KBM-7 (cell line): Measurements from ENCODE around the gene EMD.
A peak's percentile ranks its signal among the peaks of the same experiment; 100 is the strongest.

Experiments
- DNase-seq: peaks from one replicate; pipeline ENCODE4 v3.0.0-alpha.2; 2015
- in situ Hi-C: fragments of 300-500 bp; cut with MboI; formaldehyde crosslinking; loops from 2 replicates; pipeline ENCODE4 v1.14.3; 2020; ENCODE audit warnings: low sequenced_read_pairs, low pct_unique_long_range_greater_than_20kb, mixed read lengths

Gene EMD

DNA sequence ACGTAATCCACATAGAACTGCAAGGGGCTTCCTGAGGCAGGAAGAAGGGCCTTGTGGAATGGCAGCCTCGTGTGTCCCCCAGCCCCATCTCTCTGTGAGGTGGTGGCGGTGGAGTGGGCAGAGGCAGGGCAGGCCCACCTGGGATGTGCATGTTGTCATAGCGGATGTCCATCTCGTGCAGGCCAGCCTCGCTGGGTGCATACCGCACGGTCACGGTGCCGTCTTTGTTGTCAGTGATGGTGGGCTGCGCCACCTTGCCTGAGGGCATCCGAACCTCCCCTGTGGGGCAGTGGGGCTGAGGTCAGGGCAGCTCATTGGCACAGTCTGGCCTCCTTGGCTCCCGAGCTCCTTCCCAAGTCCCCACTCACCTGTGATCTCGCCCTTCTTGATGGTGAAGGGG, 25.1 kb upstream of the EMD start:
- in situ Hi-C loops: no loop called here
- DNase-seq: no peak

DNA sequence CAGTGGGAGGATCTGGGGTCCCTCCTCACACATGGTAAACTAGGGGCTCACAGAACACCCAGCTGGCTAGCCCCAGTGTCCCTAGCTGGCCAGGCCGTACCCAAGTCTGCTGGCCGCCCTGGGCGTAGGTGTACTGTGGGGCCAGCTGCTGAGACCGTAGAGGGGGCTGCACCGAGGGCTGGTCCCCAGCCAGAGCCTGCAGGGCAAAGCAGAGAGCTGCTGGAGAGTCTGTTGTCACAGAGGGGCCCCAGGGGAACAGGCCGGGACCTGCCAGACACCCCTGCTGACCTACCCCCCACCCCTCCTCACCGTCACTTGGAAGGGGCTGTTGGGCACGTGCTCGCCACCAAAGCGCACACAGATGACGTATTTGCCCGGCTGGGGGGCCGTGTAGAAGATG, 24.6 kb upstream of the EMD start:
- in situ Hi-C loops: no loop called here
- no peak for DNase-seq

DNA sequence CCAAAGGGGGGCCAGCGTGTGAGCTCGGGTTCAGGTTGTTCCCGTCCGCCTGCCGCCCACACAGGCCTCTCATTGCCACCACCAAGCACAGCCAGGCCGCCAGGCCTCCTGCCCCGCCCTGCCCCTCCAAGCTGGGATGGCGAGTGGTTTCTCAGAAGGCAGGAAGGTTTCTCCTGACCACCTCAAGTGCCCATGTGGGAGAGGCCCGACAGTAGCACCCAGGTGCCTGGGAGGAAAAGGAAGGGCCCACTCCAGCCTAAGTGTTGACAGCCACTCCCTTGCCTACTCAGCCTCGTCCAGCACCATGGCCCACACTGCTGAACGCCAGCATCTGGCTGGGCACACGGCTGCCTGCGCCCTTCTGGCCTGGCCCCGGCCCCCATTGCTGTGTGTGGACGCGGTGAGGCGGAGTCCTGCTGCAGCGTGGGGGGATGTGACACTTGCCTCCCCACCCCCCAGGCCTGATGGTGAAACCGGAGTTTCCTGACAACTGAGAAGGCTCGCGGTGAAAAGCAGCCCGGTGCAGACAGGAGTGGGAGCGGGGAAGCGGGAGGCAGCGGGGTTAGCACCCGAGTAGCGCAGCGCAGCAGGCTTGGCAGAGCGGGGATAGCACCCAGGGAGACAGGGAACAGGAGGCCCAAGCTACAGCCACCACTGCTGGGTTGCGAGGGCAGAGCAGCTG, 23.9 kb upstream of the EMD start:
- in situ Hi-C loops: no loop called here
- no peak for DNase-seq

DNA sequence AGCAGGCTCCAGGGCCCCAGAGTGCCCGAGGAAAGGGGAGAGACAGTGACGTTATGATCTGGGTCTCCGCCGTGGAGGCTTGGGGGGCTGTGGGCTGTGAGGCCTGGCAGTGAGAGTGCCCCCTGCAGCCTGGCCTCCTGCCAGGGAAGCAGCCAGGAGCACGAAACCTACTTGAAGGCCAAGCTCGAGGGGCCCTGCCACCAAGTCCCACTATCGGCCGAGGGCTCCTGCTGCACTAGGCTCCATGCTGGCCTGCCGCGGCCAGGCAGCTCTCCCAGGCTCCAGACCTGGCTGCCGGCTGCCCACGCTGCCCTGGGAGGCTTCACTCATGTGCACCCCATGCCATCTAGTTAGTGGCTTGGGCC, 23.3 kb upstream of the EMD start:
- in situ Hi-C loops: no loop called here
- no peak for DNase-seq

DNA sequence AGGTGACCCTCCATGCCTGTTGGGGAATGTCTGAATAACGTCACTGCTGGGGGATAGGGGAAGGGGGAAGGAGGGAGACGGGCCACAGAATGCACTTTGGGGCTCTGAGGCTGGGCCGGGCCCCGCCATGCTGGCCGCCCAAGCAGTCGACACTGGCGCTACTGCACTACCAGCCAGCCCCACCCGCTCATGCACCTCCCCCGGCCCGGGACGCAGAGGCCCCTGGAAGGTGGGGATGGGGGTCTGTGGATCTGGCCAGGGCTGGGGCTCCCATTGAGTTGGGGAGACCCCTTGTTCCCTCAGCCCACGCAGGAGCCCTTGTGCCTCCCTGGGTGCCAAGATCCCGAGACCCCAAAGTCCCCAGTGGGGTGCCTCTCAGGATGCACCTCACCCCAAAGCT, 22.5 kb upstream of the EMD start:
- in situ Hi-C loops: no loop called here
- no peak for DNase-seq

DNA sequence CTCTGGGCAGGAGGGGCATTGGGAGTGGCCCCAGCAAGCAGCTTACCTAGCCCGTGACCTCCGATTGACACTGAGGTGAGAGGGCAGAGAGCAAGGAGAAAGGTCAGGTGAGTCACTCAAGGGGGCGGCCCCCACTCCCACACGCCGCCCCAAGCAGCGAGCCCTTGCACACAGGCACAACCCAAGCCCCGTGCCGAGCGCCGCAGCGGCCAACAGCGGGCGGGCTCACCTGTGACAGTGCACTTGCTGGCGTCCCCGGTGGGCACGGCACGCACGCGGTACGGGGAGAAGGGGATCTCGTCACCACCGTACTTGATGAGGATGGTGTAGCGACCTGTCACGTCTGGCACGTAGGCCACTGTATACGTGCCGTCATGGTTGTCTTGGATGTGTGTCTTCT, 21.9 kb upstream of the EMD start:
- no peak for DNase-seq
- in situ Hi-C loops: no loop called here

DNA sequence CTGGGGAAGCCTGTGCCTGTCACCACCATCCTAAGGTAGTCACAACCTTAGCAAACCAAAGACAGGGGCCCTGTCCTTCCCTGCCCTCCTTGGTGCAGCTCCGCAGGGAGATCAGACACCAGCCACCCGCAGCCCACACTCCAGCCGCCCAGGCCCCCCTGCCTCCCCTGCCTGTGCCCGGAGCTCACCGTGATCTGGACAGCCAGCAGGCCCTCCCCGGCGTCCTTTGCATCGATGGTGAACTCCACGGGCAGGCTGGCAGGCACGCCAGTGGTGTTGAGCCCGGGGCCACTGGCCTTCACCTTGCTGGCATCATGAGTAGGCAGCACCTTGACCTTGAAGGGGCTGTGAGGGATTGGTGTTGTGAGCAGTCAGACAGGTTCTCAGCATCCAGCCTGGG, 21.1 kb upstream of the EMD start:
- in situ Hi-C loops: no loop called here
- no peak for DNase-seq

DNA sequence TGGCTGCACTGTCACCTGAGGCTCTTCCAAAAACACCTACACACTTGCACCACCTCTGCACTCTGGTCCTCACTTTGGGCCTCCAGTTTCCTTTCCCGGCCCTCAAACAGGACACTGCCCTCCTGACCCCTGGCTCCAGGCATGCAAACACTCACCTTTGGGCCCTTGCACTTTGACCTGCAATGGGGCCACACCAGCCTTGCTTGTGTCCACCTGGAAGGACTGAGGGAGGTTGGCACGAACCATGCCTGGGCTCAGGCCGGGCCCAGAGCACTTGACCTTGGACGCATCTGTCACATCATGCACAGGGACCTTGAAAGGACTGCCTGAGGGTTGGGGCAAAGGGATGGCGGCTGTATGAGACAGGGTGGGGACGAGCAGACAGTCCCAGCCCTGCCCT, 20.3 kb upstream of the EMD start:
- in situ Hi-C loops: no loop called here
- DNase-seq: no peak

DNA sequence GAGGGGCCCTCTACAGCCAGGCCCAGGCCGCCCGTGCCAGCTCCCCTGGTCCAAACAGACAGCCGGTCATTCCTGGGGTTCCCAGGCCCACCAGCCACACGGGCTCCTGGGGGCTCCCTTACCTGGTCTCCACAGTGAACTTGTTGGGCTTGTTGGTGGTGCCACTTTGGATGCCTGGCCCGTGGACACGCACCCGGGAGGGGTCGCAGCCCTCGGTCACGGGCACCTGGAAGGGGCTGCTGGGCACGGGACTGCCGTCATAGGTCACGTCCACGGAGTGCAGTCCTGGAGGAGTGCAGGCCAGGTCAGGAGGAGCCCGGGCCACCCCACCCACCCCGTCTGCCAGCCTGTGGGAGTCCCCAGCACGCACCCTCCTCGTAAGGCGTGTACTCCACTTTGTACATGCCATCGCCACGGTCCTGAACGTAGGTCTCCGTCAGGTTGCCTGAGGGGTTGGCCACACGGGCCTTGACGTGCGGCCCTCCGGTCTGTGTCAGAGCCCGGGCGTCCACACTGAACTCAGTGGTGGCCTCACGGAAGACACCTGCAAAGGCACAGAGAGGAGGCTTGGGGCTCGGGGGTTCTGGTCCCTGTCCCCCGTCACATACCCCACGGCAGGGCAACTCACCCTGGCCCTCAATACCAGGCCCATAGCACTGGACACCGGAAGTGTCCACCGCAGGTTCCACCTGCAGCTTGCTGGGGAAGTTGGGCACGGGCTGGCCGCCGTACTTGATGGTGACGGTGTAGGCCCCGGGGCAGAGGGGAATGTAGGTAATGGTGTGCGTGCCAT, 19.5 kb upstream of the EMD start:
- in situ Hi-C loops: no loop called here
- DNase-seq: no peak

DNA sequence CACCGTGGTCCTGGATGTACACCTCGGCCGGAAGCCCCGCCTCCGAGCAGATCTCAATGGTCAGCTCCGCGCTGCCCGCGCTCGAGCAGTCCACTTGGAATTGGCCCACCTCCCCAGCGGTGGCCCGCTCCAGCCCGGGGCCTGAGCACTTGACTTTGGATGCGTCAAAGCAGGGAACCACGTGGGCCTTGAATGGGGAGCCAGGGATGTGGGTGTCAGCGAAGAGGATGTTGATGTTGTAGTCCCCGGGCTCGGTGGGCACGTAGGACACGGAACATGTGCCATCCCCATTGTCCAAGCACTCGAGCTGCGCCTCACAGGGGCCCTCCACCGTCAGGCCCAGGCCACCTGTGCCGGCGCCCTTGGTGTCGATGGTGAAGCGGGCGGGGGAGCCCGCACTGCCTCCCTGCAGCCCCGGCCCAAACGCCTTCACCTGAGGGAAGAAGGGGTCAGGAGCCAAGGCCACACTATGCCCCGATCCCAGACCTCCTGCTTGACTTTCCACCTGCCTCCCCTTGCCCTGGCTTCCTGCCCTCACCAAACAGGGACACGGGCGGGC, 18.9 kb upstream of the EMD start:
- in situ Hi-C loops: no loop called here
- no peak for DNase-seq

DNA sequence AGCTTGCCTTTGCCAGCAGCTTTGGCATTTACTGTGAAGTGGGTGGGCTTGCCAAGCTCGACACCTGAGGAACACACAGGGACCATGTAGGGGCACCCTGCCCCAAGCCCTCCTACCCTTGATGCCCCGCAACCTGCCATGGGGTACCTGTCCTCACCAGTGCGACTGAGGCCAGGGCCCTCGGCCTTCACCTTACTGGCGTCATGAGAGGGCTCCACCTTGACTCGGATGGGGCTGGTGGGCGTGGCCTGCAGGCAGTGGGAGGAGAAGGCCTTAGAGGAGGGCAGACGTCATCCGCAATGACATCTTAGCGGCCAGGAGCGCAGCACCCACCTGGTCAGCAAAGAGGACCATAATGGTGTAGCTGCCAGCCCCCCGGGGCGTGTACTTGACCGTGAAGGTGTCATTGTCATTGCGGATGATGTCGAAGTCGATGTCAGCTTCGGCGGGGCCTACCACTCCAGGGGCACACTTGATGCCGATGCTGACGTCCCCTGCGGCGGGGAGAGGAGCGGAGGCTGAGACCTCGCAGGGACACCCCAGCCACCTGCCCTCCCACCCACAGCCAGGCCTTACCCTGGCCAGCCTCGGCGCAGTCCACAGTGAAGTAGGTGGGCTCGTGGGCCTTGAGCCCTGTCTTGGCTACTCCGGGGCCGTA, 16.9 kb upstream of the EMD start:
- no peak for DNase-seq
- in situ Hi-C loops: no loop called here

DNA sequence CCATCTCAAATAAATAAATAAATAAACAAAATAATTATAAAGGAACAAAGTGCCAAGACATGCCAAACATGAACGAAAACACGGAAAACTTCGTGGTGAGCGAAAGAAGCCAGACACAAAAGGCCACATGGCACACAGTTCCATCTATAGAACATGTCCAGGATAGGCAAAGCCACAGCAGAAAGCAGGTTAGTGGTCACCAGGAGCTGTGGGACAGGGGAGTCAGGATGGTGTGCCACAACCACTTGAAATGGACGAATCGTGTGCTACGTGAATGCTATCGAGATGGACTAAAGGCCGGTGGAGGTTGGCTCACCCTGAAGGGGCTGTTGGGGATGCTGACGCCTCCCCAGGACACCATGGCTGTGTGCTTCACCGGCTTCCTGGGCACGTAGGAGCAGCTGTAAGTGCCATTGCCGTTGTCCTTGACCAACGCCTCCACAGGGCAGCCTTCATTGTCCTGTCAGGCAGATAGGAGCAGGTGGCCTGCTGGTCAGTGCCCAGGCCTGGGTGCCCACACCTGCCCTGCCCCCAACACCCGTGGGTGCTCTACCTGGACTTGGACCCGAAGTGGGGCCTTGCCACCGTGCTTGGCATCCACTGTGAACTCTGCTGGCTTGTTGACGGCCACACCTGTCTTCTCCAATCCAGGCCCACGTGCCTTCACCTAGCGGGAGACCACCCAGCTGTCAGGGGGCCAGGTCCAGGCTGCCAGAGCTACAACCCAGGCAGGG, 15.2 kb upstream of the EMD start:
- in situ Hi-C loops: no loop called here
- DNase-seq: no peak

DNA sequence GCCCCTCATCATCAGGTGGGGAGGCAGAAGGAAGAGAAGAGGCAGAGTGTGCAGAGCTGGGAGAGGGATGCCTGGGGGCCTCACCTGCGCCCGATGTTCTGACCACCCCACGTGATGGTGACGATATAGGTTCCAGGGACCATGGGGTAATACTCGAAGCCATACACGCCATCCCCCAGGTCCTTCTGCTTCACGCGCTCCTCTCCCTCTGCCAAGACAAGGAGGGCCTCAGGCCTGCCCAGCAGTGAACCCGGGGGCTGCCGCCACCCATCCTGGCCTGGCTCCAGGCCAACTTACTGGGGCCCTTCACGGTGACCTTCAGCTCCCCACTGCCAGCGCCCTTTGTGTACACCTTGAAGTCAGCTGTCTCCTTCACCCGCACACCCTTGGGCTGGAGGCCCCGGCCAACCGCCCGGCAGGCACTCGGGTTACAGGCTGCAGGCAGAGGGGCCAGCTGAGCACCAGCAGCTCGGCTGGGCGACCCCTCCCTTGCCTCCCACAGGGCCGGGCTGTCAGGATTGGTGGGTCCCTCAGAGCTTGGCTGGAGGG, 14.0 kb upstream of the EMD start:
- no peak for DNase-seq
- in situ Hi-C loops: no loop called here

DNA sequence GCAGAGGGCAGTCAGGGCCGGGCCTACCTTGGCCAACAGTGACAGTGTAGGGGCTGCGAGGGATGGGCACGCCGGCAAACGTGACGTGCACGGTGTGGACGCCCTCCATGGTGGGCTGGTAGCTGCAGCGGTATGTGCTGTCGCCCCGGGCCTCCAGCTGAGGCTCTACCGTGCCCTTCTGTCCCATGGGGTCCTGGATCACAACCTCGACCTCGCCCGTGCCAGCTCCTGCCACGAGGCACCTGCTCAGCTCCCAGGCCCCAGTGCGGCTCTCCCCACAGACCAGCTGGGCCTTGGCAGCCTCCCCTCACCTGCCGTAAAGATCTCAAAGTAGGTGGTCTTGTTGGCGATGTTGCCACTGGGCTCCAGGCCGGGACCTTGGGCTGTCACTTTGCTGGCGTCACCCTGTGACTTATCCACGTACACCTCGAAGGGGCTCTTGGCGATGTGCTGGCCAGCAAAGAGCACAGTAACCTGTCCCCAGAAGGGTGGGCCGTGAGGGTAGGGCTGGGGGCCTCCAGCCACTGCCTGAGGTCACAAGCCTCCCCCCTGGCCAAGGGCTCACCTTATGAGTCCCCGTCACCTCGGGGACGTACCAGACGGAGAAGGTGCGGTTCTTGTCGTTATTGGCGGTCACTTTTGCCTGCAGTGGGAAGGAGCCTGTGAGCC, 13.0 kb upstream of the EMD start:
- in situ Hi-C loops: no loop called here
- DNase-seq: no peak

DNA sequence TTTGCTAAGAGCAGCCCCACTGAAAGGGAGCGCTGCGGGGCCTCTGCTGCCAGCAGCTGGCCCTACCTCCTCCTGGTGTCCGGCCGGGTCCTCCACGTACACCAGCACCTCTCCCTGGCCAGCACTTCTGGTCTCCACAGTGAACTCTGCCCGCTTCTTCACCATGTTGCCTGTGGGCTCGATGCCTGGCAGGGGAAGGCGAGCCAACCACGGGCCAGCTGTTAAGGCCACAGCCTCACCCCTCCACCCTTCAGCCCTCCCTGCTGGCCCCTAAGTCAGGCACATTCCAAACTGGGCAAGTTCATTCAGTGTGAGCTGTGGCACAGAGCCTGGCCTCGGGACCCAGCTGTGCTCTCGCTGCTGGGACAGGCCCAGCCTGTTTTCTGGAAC, 12.4 kb upstream of the EMD start:
- DNase-seq: no peak
- in situ Hi-C loops: no loop called here

DNA sequence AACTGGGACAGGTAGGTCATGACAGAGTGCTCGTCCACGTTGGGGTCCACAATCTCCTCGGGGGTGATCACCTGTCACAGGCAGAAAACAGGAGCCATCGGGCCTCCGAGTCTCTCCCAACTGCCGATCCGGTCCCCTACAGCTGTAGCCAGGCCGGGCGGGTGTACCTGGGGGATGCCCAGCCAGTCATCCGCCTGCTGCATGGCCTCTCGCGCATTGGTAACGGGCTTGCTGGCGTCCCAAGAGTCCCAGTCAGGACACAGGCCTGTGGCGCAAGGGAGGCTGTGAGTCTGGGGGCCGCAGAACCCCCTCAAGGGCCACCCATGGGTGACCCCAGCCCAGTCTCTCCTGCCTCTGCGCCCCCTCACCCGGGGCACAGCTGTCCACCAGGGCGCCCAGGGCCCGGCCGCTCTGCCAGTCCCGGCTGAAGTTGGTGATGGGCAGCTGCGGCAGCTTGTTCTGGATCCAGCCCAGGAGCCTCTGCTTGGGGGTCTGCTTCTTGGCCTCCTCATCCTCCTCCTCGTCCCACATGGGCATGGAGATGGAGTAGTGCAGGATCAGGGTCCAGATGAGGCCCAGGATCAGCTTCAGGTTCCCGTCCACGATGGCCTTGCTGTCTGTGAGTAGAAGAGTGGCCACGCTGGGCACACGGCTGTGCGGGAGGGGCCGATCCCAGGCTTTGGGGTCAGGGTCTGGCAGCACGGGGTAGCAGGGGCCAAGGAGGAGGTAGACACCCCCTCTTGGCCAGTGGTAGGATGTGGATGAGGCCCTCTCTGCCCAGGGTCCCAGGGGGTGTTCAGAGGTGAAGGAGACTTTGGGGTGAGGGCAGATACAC, 11.4 kb upstream of the EMD start:
- no peak for DNase-seq
- in situ Hi-C loops: no loop called here

DNA sequence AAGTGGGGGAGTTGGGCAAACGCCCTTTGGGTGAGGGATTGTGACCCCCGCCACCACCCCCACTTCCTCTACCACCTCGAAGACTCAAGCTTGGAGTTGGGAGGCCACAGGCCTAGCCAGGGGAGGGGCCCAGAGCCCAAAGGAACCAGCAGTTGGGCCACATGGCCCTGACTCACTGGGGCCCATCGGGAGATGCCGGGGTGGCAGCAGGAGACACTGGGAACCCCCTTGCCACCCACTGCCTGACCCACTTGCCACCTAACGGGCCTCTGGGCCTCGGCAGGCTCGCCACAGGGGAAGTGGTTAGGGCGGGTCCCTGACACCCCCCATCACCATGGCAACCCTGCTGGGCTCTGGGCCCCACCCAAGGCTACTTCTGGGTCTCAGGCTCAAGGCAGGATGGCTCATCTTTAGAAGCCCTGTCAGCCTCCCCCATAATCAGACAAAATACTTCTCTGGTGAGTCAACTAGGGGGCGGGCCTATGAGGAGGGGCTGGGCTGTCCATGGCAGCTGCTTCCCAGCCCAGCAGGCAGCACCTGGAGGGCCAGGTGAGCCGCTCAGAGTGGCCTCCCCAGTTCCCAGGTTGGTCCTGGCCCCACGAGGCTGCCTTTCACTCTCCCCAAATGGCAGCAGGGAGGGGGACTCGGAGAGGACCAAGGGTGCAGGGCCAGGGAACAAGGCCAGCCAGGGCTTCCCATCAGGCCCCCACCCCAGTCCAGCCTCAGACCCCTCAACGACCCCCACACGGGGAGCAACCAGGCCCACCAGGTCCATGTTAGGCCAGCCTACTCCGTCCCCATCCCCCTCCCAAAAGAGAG, 10.3 kb upstream of the EMD start:
- DNase-seq: peak; percentile 83
- in situ Hi-C loops: no loop called here
